Daoy (cell line): ENCODE measurements around the gene EN2. TPM values are rescaled to one million over a fixed set of nuclear protein-coding genes. Genes with fewer than 3 reads are reported as not detected.
A peak's percentile ranks its signal among the peaks of the same experiment; 100 is the strongest.
"Not testable (repeated sequence)": the region's sequence is repeated elsewhere in the genome, so short reads cannot be mapped to it uniquely, and the experiment has no call there.

ENCODE experiments used
- DNase-seq: peaks from one replicate; pipeline ENCODE4 v3.0.0-alpha.2; 2015; ENCODE audit warnings: low read depth
- total RNA-seq: library from RNA; depleted of rRNA; stranded (reverse); fragments of >200 nt; shearing (Covaris generic); gene quantifications from 2 replicates; pipeline ENCODE4 v1.2.3, GENCODE V29; 2014

The EN2 gene
- total RNA-seq, 1 experiment from 2014 or later: 1.4 TPM

DNA sequence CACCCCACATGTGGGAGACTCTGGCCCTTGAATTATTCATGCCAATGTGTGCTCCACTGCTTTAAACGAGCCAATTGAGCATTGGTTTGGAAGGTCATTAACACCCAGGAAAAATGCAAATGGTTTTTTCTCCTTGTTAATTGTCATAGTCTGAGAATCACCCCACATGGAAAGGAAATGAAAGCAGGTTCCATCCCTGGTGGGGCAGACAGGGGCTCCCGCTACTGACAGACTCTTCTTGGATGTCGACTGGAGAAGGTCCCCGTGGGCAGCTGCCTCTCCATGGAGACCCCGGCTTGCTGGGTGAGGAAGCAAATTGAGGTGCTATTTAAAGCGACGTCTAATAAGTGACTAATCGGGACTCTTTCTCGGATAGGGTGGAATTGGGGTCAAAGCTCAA, 32.0 kb upstream of the EN2 start:
- no peak for DNase-seq

DNA sequence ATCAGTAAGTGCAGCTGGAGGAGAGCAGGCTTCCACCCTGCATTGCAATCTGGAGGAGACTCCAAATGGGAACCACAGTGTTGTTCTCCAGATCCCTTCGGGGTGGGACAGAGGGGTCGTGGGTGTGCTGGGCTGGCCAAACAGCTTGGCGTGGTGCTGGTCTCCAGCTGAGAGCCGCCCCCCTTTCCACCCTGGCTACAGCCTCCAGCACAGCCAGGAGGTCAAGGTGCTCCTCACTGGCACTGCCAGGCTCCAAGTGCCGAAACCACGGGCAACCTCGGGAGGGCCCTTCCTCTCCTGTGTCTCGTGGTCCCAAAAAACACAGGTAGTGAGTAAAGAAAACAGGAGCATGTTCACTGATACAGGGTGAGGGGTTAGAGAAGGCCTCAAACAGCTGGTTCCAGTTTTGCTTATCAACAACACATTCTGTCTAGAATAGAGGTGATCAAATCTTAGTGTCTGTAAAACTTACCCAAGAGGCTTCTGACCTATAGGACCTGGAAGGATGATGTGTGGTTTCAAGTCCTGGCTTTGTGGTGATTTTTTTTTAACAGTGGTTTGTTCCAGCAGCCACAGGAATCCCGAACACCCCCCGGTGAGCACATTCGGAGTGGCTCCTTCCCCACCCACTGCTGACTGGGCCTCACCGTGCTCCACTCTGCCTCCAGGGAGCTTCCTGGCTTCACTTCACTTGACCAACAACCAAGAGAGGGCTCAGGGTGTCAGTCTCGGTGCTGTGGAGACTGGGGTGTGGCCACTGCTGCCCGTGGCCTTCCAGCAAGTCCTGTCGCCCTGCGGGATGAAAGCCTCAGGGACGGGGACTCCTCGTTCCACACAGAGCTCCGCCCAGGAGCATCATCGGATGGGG, 31.2 kb upstream of the EN2 start:
- DNase-seq: peak; percentile 66

DNA sequence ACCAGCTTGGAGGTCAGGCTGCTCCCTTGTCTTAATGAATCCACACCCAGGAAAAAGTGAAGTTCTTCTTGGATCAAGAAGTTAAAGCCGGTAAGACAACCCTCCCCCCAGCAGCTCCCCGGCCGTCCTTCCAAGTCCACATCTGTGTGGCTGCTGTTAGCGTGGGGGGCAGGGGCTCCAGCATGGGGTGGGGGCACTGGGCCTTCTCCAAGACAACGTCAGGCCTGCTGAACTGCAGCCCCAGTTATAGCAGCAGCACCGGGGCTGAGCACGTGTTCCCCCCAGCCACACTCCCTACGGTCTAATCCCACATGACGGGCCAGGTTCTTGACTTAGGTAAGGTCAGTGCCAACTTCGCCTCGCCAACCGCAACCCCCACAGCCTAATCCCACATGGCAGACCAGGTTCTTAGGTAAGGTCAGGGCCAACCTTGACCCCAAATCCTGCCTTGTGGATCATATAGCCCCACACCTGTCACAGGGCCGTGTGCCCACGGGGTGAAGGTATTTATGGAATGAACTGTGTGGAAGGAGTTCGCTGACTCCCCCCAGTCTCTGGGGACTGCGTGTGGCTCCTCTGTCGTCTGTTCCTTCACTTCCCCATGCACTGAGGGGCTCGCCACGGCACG, 30.4 kb upstream of the EN2 start:
- no peak for DNase-seq

DNA sequence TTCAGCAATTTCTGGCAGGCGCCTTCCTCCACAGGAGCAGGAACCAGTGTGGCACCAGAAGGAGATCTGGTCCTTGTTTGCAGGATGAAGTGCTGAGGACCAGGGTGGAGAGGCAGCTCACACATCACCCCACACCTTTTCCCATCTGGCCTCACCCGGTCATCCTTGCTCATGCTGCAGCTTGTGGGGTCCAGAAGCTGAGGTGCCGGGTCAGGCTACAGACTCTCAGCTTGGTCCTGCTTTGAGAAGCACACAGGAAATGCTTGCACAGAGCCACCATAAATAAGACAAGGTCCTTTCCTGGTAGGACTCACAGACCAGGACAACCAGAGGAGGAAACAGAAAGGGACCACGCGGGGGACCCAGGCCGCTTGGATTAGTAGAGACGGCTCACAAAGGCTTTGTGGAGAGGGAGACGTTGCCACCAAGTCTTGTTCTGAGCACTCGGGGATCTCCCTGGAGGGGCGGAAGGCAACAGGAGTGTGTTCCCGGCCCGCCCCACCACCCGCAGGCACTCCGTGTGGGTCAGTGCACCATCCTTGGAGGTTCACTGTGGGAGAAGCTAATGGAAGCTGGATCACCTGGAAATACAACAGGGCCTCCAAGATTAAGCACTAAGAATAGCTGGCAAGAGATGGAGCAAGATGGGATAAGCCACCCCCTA, 29.6 kb upstream of the EN2 start:
- no peak for DNase-seq

DNA sequence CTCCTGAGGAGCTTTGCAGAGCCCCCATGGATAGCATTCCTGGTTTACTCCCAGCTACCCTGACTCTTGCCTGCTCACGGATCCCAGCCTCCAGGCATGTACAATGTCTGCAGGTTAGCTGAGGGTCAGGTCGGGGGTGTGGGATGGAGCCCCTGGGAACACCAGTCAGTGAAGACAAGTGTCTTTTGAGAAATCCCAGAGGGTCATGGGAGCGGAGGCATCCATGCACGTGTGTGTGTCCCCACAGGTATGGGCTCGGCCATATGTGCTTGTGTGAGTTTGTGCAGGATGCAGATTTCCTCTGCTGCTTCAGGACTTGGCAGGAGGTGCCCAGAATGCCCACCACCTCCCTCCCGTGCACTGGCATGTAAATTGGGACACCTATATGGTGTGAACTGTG, 28.3 kb upstream of the EN2 start:
- no peak for DNase-seq

DNA sequence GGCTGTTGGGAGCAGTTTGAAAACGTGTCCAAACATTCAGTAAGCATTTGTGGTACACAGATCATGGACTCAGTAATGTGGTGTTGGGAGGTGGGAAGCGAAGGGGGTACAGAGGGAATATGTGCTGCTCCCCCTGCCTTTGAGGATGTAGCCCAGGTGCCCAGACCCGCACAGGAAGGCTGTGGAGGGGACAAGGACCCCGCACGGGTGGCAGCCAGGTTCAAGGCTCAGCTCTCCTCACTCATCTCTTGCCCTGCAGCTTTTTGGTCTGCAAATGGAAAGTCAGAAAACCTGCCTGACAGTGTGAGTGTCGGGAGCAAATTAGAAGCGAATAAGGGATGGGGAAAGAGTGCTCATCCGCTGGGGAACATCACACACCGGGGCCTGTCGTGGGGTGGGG, 27.3 kb upstream of the EN2 start:
- DNase-seq: no peak

DNA sequence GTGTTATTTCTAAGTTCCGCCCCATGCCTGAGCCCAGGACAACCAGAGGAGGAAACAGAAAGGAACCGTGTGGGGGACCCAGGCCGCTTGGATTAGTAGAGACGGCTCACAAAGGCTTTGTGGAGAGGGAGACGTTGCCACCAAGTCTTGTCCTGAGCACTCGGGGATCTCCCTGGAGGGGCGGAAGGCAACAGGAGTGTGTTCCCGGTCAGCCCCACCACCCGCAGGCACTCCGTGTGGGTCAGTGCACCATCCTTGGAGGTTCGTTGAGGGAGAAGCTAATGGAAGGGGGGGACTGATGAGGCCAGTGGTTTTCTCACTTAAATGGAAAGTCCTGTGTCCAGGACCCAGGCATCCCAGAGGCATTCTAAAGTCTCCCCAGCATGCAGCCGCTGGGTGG, 26.7 kb upstream of the EN2 start:
- no peak for DNase-seq

DNA sequence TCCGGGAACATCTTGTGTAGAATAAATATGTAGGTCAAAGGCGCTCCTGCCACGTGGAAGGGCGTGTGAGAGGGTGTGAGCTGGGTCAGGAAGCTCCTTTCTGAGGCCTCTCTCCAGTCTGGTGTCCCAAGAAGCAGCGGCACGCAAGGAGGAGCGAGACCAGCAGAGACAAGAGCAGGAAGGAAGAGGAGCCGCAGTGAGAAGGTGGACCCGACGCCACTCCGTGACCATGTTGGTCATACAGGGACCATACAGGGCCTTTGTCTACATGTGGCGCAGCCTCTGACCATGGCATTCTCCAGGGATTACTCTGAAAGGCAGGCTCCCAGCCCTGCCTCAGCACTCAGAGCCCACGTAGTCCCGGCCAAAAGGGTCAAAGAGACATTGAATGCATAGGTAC, 26.2 kb upstream of the EN2 start:
- DNase-seq: no peak

DNA sequence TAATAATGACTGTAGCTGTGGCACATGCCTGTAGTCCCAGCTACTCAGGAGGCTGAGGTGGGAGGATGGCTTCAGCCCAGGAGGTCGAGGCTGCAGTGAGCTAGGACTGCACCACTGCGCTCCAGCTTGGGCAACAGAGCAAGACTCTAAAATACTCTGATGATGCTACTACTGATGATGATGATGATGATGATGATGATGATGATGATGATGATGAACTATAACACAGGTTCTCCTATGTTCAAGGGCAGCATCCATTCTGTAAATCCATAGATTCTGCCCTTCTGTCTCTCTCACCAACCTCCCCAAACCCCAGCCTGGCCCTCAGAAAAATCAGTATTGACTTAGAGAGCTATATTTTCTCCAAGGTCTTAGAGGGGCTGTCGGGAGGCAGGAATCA, 22.8 kb upstream of the EN2 start:
- DNase-seq: no peak

DNA sequence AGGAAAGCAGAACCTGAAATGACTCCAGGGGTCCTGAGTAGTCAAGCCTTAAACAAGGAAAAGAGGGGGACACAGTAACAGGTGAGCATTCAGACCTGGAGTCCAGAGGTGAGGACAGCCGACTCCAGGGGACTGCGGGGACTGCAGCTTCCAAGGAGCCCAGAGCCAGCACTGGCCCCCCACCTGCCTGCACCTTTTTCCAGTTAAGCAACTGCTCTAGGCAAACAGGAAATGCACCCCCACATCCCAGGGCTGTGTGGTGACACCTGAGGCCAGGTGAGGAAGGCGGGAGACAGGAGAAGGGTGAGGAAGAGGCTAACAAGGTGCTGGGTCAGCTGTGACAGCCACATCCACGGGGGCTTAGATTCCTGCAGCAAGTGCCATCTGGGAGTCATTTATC, 20.1 kb upstream of the EN2 start:
- DNase-seq: no peak

DNA sequence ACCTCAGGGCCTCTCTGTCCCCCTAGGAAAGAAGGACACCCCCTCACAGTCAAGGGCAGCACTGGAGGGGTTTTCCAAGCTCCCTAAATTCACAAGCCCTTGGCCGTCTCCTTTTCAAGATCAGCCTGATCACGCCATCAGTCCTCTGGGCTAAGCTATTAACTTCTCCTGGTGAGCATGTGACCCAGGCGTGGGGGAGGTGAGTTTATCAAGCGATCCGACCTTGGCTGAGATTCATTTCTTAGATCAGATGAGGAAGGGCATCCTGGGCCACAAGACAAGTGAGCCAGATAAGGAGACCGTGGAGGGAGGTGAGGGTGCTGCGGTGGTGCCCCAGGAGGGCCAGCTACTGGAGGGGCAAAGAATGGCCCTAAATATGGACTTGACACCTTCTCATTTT, 19.2 kb upstream of the EN2 start:
- no peak for DNase-seq

DNA sequence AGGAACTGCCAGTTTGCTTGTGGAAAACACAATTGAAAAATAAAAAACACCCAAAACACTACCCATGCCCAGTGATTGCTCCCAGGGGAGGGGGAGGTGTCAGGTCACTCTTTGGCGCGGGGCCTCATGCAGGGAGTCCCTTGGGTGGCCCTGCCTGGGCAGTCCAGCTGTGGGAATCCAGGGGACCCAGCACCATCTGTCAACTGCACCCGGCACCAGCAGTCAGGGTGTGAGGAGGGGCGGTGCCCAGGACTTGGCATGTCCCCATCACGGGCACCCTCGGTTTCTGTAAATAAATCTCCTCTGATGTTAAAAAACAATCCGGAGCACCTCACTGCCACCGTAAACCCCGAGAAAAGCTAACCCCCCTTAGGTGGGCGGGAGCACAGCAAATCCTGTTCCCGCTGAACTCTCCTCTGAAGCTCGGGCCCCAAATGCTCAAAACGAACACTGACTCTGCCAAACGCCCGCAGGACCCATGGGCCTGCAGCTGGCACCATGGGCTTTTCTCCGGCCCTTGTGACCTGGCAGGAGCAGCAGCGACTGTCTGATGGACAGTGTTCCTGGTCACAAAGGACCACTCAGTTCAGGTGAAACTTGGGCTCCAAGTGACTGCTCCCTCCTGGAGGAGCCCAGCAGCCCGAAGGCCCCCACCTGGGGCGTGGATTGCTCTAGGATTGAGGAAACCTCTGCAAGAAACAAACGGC, 18.5 kb upstream of the EN2 start:
- DNase-seq: no peak

DNA sequence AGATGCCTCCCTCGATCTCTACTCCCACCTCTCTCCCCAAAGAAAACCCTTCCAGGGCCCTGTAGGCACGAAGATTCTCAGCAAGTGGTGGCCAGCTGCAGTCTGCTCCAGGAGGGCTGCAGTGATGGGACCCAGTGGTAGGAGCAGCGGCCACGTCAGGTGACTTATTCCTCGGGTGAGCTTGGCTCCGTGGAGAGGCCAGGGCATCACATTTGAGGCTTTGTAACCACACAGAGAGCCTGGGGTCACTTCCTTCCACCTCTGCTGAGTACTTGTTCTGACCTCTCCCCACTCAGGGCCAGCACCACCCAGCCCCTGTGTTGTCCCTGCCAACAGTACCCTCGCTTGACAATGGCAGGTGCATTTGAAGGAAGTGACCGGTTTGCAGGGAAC, 17.9 kb upstream of the EN2 start:
- no peak for DNase-seq

DNA sequence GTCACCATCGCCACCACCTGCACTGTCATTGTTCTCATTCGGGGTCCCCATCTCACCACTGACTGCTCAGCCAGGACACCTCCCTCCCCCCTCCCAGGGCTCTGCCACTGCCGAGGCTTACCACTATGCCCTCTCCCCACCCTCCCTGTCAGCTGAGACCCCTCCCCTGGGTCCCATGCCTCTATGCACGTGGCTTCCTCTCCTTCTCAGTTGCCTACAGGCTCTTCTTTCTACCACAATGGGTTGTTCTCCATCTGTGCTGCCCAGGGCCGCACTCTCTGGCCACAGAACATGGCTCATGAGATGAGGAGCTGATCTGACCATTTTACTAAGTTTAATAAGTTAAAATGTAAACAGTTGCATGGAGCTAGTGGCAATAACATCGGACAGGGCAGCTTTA, 16.1 kb upstream of the EN2 start:
- DNase-seq: no peak

DNA sequence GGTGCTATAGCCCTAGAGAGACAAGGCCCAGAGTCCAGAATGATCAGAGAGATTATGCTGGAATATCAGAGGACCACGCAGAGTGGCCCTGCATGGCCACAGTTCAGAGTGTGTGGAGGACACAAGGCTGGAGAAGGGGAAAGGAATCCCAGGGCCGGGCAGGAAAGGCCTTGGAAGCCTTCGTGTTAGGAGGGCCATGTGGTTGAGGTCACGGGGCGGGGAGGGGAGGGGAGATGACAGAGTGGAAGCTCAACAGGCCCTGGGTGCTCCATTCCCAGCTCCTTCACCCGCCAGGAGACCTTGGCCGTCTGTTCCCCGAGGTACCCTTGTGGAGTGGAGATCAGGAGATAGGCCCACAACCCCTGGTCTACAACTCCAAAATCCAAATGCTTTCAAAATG, 13.2 kb upstream of the EN2 start:
- DNase-seq: no peak

DNA sequence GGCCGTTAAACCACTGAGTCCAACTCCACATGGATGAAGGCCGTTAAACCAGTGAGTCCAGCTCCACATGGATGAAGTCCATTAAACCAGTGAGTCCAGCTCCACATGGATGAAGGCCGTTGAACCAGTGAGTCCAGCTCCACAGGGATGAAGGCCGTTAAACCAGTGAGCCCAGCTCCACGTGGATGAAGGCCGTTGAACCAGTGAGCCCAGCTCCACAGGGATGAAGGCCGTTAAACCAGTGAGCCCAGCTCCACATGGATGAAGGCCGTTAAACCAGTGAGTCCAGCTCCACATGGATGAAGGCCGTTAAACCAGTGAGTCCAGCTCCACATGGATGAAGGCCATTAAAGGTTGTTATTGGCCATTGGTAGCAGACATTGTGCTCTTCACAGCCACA, 12.3 kb upstream of the EN2 start:
- DNase-seq: not testable (repeated sequence)

DNA sequence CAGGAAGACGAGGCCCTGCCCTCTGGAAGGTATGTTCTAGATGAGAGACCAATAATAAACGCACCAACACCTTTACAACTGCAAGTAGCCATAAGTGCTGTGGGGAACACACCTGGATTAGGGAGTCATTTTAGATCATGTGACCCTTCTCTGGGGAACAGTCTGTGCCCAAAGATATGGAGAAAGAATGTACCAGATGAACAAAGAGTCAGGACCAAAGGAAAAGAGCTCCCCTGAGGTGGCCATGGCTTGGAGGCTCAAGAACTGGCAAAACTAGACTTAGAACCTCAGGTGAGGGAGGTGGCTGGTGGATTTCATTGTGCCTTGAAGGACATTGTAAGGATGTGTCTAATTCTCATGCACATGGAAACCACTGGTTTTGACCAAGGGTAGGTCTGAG, 10.3 kb upstream of the EN2 start:
- DNase-seq: no peak

DNA sequence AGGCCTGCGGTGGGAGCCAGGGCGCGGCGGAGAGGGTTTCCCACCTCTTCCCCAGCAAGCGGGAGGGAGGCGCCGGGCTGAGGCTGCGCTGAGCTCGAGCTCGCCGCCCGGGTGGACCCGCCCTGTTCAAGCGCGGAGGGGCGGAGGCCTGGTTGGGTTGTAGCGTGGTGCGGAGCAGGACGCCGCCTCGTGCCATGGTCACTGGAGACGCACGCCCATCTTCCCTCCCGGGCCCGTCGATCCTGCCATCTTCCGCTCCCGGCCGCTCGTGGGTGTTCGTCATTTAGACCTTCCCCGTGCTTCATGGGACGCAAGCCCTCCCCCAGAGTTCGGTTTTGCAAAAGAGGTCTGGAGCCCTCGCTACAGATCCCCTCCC, 9.3 kb upstream of the EN2 start:
- DNase-seq: peak; percentile 50

DNA sequence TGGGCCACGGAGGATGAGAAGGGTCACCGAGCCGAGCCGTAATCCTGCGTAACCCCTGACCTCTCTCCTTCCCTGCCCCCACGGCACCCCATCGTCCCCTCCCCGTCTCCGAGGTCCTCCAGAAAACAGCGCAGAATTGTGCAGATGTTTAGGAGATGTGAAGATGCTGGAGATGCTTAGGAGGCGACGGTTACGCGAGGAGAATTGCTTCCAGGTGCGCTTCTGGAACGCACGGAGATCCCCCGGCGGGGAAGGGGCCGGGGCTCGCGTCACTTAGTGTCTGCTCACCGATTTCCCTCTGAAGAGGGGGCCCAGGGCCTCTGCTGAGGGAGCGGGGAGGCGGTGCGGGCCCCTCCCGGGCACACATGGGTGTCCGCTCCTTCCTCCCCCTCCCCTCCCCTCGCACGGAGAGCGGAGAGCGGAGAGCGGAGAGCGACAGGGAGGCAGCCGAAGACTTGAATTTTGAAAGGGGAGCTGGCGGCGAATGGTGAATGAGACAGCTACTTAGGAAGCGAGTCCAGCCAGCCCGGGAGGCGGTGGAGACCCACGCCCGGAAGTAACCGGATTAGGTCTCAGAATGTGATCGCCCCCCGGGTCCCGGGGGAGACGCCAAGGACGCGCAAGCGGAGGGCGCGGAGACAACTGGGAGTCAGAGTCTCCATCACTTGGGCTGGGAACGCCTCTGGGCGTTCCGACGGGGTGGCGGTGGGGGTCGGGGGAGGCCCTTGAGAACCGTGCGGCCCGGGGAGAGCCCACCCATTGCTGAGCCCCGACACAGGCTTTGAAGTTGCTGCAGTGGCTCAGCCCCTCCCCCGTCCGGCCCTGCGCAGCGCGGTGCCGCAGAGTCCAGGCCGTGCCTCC, 8.7 kb upstream of the EN2 start:
- DNase-seq: peak; percentile 38

DNA sequence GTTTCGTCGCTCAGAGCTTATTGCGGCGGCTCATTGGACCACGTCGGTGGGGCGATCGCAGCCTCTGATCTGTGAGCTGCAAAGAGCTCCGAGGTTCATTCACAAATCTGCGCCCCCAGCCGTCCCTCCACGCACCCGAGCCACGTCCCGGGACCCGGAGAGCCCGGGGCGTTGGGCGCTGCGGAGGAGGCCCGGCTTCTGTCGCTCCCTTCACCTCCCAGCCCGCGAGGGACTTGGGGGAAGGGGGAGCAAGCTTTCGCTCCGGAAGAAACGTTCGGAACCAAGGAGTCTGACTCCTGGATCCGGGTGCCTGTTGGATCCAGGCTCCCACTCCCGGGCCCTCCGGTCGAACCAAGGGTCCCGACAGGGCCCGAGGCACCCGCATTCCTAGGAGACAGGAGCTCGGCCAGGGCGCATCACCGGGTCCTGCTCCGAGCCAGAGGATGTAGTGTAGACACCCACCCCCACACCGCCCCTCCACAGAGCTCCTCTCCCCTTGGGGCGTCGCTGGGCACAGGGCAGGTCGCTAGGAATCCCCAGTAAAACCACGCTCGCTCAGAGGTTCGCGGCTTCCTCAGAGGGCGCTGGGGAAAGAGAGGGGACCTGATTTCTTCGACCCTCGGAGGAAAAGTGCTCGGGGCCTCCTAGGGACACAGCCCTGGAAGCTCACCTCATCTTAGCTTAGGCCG, 7.9 kb upstream of the EN2 start:
- DNase-seq: no peak

DNA sequence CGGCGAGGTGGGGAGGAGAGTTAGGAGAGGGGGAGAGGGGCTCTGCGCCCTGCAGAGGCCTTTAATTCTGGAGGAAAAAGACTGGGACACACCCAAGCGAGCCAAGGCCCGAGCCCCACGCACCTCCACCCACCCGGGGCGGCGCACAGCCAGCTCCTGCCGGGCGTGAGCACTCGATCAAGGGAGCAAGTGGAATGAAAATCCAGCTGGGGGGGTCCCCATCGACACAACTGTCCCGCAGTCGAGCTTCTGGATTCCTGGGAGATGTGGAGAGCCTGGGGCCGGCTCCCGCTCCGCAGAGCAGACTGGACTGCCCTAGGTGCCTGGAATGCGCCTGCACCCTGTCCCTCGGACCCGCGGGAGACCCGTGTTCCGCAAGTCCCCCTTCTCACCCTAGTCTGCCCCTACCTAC, 7.4 kb upstream of the EN2 start:
- no peak for DNase-seq
